HG02973 (cell line): ENCODE results near the gene IL17D.
A peak's percentile ranks its signal among the peaks of the same experiment; 100 is the strongest.
"Not testable (repeated sequence)": the region's sequence is repeated elsewhere in the genome, so short reads cannot be mapped to it uniquely, and the experiment has no call there.

Experiments used
- ATAC-seq: cut with Tn5 transposase; IDR thresholded peaks from one replicate; pipeline ENCODE4 v1.9.1; 2021; ENCODE audit warnings: moderate library complexity; ENCODE audit not compliant: unreplicated experiment

The IL17D gene

GRCh38 chr13:20702915-20703779 is at the start of gene IL17D:
IL17D (plus strand) TSS chr13:20703699; CDS start chr13:20704002, 303 bp downstream.
- peak; percentile 28 for ATAC-seq

- no peak for ATAC-seq
Observed at GRCh38 chr13:20654156-20654555, 49.3 kb upstream of the IL17D start.

GRCh38 chr13:20658451-20659040 is 45.0 kb upstream of the IL17D start:
- ATAC-seq, result no peak

GRCh38 chr13:20664351-20664750 is 39.1 kb upstream of the IL17D start:
- no peak for ATAC-seq

GRCh38 chr13:20666948-20667347 is 36.6 kb upstream of the IL17D start:
- ATAC-seq, result no peak

GRCh38 chr13:20667857-20668437 is 35.6 kb upstream of the IL17D start:
- ATAC-seq, result no peak

- no peak for ATAC-seq
Observed at GRCh38 chr13:20669162-20669561, 34.3 kb upstream of the IL17D start.

- no peak for ATAC-seq
Observed at GRCh38 chr13:20671789-20672188, 31.7 kb upstream of the IL17D start.

- no peak for ATAC-seq
Observed at GRCh38 chr13:20672772-20673171, 30.7 kb upstream of the IL17D start.

- ATAC-seq, result no peak
Observed at GRCh38 chr13:20673715-20674114, 29.8 kb upstream of the IL17D start.

- no peak for ATAC-seq
Observed at GRCh38 chr13:20676213-20676612, 27.3 kb upstream of the IL17D start.

GRCh38 chr13:20678606-20679005 is 24.9 kb upstream of the IL17D start:
- not testable (repeated sequence) for ATAC-seq

- ATAC-seq, result no peak
Observed at GRCh38 chr13:20679879-20680278, 23.6 kb upstream of the IL17D start.

- ATAC-seq, result no peak
Observed at GRCh38 chr13:20680416-20681080, 23.0 kb upstream of the IL17D start.

GRCh38 chr13:20681481-20681880 is 22.0 kb upstream of the IL17D start:
- not testable (repeated sequence) for ATAC-seq

- no peak for ATAC-seq
Observed at GRCh38 chr13:20682061-20682460, 21.4 kb upstream of the IL17D start.

GRCh38 chr13:20684041-20684440 is 19.5 kb upstream of the IL17D start:
- no peak for ATAC-seq

- ATAC-seq, result no peak
Observed at GRCh38 chr13:20684546-20684945, 19.0 kb upstream of the IL17D start.

GRCh38 chr13:20685092-20685491 is 18.4 kb upstream of the IL17D start:
- no peak for ATAC-seq

- no peak for ATAC-seq
Observed at GRCh38 chr13:20686167-20686566, 17.3 kb upstream of the IL17D start.

GRCh38 chr13:20686863-20687579 is 16.5 kb upstream of the IL17D start:
- ATAC-seq, result no peak
